Measurements from ENCODE around the gene CCDC38. TPM values are rescaled to one million over a fixed set of nuclear protein-coding genes. Genes with fewer than 3 reads are reported as not detected.

The CCDC38 gene
- total RNA-seq, 4 donors from 2014 or later: not detected

- no peak for DNase-seq (ENCODE audit: low spot score)
- ATAC-seq (ENCODE audit: low FRiP score): no peak
- no peak for TF ChIP-seq CTCF (IDR thresholded peaks at IDR 0.05)
Measured at GRCh38 chr12:95874452-95874851, 68.0 kb downstream of the CCDC38 start.

GRCh38 chr12:95870897-95871296, 71.5 kb downstream of the CCDC38 start:
- DNase-seq (ENCODE audit: low spot score) (no peak), ATAC-seq (ENCODE audit: low FRiP score) (no peak)
- TF ChIP-seq CTCF (IDR thresholded peaks at IDR 0.05): no peak

GRCh38 chr12:95863337-95863736, 79.1 kb downstream of the CCDC38 start:
- no peak for DNase-seq (ENCODE audit: low spot score)
- ATAC-seq (ENCODE audit: low FRiP score): no peak
- TF ChIP-seq CTCF (IDR thresholded peaks at IDR 0.05): no peak

GRCh38 chr12:95862038-95862437, 80.4 kb downstream of the CCDC38 start:
- no peak for ATAC-seq (ENCODE audit: low FRiP score)
- no peak for DNase-seq (ENCODE audit: low spot score)
- no peak for TF ChIP-seq CTCF (IDR thresholded peaks at IDR 0.05)

GRCh38 chr12:95859947-95860850, 82.2 kb downstream of the CCDC38 start:
- TF ChIP-seq CTCF (IDR thresholded peaks at IDR 0.05): no peak
- no peak for ATAC-seq (ENCODE audit: low FRiP score)
- DNase-seq (ENCODE audit: low spot score): no peak

GRCh38 chr12:95859344-95859816, 83.0 kb downstream of the CCDC38 start:
- DNase-seq (ENCODE audit: low spot score) (no peak), ATAC-seq (ENCODE audit: low FRiP score) (no peak)
- TF ChIP-seq CTCF (IDR thresholded peaks at IDR 0.05): no peak

All from omental fat pad (tissue), 4 donors.